ENCODE measurements around the gene MRPL55. TPM values are rescaled to one million over a fixed set of nuclear protein-coding genes. Genes with fewer than 3 reads are reported as not detected.

Gene MRPL55
- total and polyA plus RNA-seq, 8 donors: 35.4 to 45.3 (median 40.7) TPM

GRCh38 chr1:228082918-228083870, 25.9 kb downstream of the MRPL55 start:
- Histone ChIP-seq H3K4me1 (peaks cover 50 to 60% of the 10 kb centered on the region in 2 donors), H3K27ac (peak overlapping the region; percentile 99), H3K4me3 (peak overlapping the region; percentile 98 to 99), H3K36me3 (peaks cover 0 to 3% of the 10 kb centered on the region in 2 donors), H3K27me3 (no peaks in the 10 kb centered on the region), H3K9me3 (no peaks in the 10 kb centered on the region)
- DNase-seq: peak in 3 of 4 donors; percentile 54 to 91 (median 66)
- peak; percentile 9 for ATAC-seq
- TF ChIP-seq CTCF (IDR thresholded peaks at IDR 0.05): no peak
- intact Hi-C loops (cut with DNase I): no loop called here

GRCh38 chr1:228082214-228082917, 26.7 kb downstream of the MRPL55 start, which contains the start of gene ARF1:
Gene ARF1, plus strand, starts transcription at chr1:228082708. Its CDS starts 14,407 bp downstream, at chr1:228097115.
- peak in 1 of 2 donors; percentile 22 for TF ChIP-seq CTCF (IDR thresholded peaks at IDR 0.05)
- intact Hi-C loops (cut with DNase I): no loop called here

GRCh38 chr1:228081578-228082213, 27.4 kb downstream of the MRPL55 start:
- peak overlapping the region; percentile 98 to 99 for H3K4me3 ChIP-seq
- ATAC-seq (peak; percentile 12), DNase-seq (peak in 2 of 4 donors; percentile 38 to 77)
- H3K9me3 ChIP-seq: no peaks in the 10 kb centered on the region
- no peaks in the 10 kb centered on the region for H3K36me3 ChIP-seq
- peak overlapping the region; percentile 99 for H3K27ac ChIP-seq
- H3K27me3 ChIP-seq: no peaks in the 10 kb centered on the region
- intact Hi-C loops (cut with DNase I): no loop called here
- peaks cover 35 to 45% of the 10 kb centered on the region in 2 donors for H3K4me1 ChIP-seq
- TF ChIP-seq CTCF (IDR thresholded peaks at IDR 0.05): no peak

More at GRCh38 chr1:228082214-228082917, 26.7 kb downstream of the MRPL55 start, which contains the start of gene ARF1:
- Histone ChIP-seq H3K4me3 (peak within 1 kb of the TSS; percentile 98 to 99), H3K36me3 (no peaks in the 10 kb centered on the region), H3K4me1 (peaks cover 41 to 52% of the 10 kb centered on the region in 2 donors), H3K27ac (peak within 1 kb of the TSS; percentile 99), H3K9me3 (no peaks in the 10 kb centered on the region), H3K27me3 (no peaks in the 10 kb centered on the region)
- peak; percentile 93 to 98 (median 96) for DNase-seq
- peak; percentile 93 for ATAC-seq

GRCh38 chr1:228081144-228081543, 28.0 kb downstream of the MRPL55 start:
- TF ChIP-seq CTCF (IDR thresholded peaks at IDR 0.05): no peak
- ATAC-seq (no peak), DNase-seq (peak in 1 of 4 donors; percentile 31)
- Histone ChIP-seq H3K27ac (no peak overlapping the region), H3K4me3 (peak overlapping the region; percentile 98 to 99), H3K4me1 (peaks cover 29 to 39% of the 10 kb centered on the region in 2 donors), H3K9me3 (no peaks in the 10 kb centered on the region), H3K27me3 (no peaks in the 10 kb centered on the region), H3K36me3 (no peaks in the 10 kb centered on the region)
- intact Hi-C loops (cut with DNase I): no loop called here

All from left lung (tissue), 10 donors.